ENCODE measurements around the gene ERG28. TPM values are rescaled to one million over a fixed set of nuclear protein-coding genes. Genes with fewer than 3 reads are reported as not detected.

Gene ERG28
- total and polyA plus RNA-seq, 2 donors (not counting 3 experiments of a cell fraction or from before 2014, with no cell fraction given) = 31.9 to 46.0 TPM

DNA sequence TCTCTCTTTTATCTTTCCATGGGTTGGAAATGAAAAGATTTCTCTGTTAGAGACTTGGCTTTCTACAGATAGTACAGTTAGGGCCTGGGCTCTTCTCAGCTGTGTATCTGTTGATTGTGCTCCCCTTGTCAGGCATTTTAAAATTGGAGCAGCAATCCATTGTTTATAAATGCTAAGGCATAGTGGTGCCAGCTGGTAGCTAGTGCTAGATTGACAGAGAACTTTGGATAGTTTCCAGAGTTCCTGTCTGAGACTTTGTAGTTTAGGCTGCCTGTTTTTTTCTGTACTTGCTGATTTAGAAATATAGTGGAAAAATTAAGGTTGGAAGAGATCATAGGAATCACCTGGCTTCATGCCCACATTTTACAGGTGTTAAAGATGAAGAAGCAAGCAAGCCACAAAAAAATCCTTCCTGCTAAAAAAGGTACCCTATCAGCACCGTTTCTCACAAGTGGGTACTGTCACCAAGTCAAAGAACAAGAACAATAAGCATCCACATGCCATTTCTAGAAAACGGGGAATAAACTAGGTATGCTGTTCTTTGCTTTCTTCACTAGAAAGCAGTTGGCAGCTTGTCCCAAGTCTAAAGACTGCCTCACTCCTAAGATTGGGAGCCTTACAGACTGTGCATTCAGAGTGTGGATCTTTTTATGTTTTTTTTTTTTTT, 6.6 kb upstream of the ERG28 start:
- H2AFZ ChIP-seq (ENCODE audit: low read depth, low read length) = no peak overlapping the region
- no peak overlapping the region for H3K4me3 ChIP-seq (replicated peaks in 1 of 3; ENCODE audit: insufficient read depth in 1 of 3, low read depth in 1 of 3, low read length in 3 of 3)
- H3K27ac ChIP-seq (ENCODE audit: insufficient read depth, low read depth, low read length) = no peak overlapping the region
- no peaks in the 10 kb centered on the region for H3K9me1 ChIP-seq (replicated peaks; ENCODE audit: control insufficient read depth, extremely low read depth, insufficient read depth, low read length)
- H3K79me2 ChIP-seq (ENCODE audit: control insufficient read depth, insufficient read depth, low read length) = peaks cover 67% of the 10 kb centered on the region
- CTCF ChIA-PET = interaction anchor here (1.0 to 1.5 kb wide), 3 partner anchors 13 to 315 kb away, joined by 3 to 8 read pairs (median 4); no protein-coding TSS in a partner anchor
- peak; percentile 64 for DNase-seq (ENCODE audit: low read depth, low spot score)
- H3K4me1 ChIP-seq (ENCODE audit: control insufficient read depth, extremely low read depth, insufficient read depth, low read length) = peaks cover 22% of the 10 kb centered on the region
- FAIRE-seq = no peak
- H4K20me1 ChIP-seq (replicated peaks; ENCODE audit: control insufficient read depth, extremely low read depth, insufficient read depth, low read length) = no peaks in the 10 kb centered on the region
- intact Hi-C loops (cut with micrococcal nuclease) = no loop called here
- POLR2A ChIA-PET = interaction anchor here (0.5 kb wide), 1 partner anchor 27 kb away, joined by 3 read pairs; no protein-coding TSS in a partner anchor
- H3K9me3 ChIP-seq (replicated peaks; ENCODE audit: control insufficient read depth, insufficient read depth, low read length) = no peaks in the 10 kb centered on the region
- dilution Hi-C loops (cut with MboI; ENCODE audit: extremely low pct_ligation_motif_present, low sequenced_read_pairs) = no loop called here
- H3K4me2 ChIP-seq (ENCODE audit: insufficient read depth, low read length) = no peak overlapping the region
- no peak overlapping the region for H3K9ac ChIP-seq (replicated peaks; ENCODE audit: extremely low read depth, insufficient read depth, low read length)
- no TSS peak for BruUV-seq (replicated peaks)
- TF ChIP-seq FOS (IDR thresholded peaks at IDR 0.05; ENCODE audit: borderline replicate concordance, insufficient read depth, low read length) (no peak), MYC (IDR thresholded peaks at IDR 0.05; ENCODE audit: low read depth, low read length) (no peak), EZH2 (IDR thresholded peaks at IDR 0.05; ENCODE audit: borderline replicate concordance, low read depth, low read length, severe bottlenecking) (no peak), POLR2AphosphoS5 (IDR thresholded peaks at IDR 0.05; ENCODE audit: insufficient read depth, low read depth, low read length) (no peak), GATA2 (IDR thresholded peaks at IDR 0.05; ENCODE audit: insufficient read depth, insufficient read length, low read depth, low read length) (no peak), POLR2A (IDR thresholded peaks at IDR 0.05; ENCODE audit: low read depth, low read length) (no peak), JUN (IDR thresholded peaks at IDR 0.05; ENCODE audit: borderline replicate concordance, insufficient read depth, insufficient read length, low read depth) (no peak)
- TF ChIP-seq, protein P1, sequence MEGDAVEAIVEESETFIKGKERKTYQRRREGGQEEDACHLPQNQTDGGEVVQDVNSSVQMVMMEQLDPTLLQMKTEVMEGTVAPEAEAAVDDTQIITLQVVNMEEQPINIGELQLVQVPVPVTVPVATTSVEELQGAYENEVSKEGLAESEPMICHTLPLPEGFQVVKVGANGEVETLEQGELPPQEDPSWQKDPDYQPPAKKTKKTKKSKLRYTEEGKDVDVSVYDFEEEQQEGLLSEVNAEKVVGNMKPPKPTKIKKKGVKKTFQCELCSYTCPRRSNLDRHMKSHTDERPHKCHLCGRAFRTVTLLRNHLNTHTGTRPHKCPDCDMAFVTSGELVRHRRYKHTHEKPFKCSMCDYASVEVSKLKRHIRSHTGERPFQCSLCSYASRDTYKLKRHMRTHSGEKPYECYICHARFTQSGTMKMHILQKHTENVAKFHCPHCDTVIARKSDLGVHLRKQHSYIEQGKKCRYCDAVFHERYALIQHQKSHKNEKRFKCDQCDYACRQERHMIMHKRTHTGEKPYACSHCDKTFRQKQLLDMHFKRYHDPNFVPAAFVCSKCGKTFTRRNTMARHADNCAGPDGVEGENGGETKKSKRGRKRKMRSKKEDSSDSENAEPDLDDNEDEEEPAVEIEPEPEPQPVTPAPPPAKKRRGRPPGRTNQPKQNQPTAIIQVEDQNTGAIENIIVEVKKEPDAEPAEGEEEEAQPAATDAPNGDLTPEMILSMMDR (IDR thresholded peaks at IDR 0.05; ENCODE audit: extremely low read depth in 1 of 2, insufficient read depth in 1 of 2, low read depth in 1 of 2, low read length in 2 of 2) = no peak
- TF ChIP-seq, protein P2, sequence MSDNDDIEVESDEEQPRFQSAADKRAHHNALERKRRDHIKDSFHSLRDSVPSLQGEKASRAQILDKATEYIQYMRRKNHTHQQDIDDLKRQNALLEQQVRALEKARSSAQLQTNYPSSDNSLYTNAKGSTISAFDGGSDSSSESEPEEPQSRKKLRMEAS (IDR thresholded peaks at IDR 0.05; ENCODE audit: insufficient read depth, insufficient read length) = no peak
- peaks cover 2 to 13% of the 10 kb centered on the region in 2 experiments for H3K36me3 ChIP-seq (ENCODE audit: control insufficient read depth in 2 of 2, extremely low read depth in 1 of 2, insufficient read depth in 2 of 2, low read length in 2 of 2)
- no peaks in the 10 kb centered on the region for H3K27me3 ChIP-seq (ENCODE audit: control insufficient read depth in 2 of 2, insufficient read depth in 2 of 2, low read length in 2 of 2)
